Fibroblast of villous mesenchyme (primary cell): Measurements from ENCODE around the gene GSG1L. TPM values are rescaled to one million over a fixed set of nuclear protein-coding genes. Genes with fewer than 3 reads are reported as not detected.

Source experiments
- DNase-seq: peaks from one replicate; pipeline ENCODE4 v3.0.0-alpha.2; 2010; ENCODE audit warnings: low read depth
- H3K4me3 ChIP-seq: 2 replicates; pipeline ENCODE4 v1.5.1; 2011; ENCODE audit warnings: low read depth, mild to moderate bottlenecking, low read length
- CTCF ChIP-seq: IDR thresholded peaks from 2 replicates; pipeline ENCODE4 v1.5.1; 2012; ENCODE audit warnings: low read depth, mild to moderate bottlenecking, low read length; ENCODE audit not compliant: insufficient read depth
- total RNA-seq: library from RNA; depleted of rRNA; stranded (reverse); fragments of >200 nt; gene quantifications from 2 replicates; pipeline ENCODE4 v1.2.3, GENCODE V29; 2012

The GSG1L gene
- total RNA-seq, 1 donor: not detected

DNA sequence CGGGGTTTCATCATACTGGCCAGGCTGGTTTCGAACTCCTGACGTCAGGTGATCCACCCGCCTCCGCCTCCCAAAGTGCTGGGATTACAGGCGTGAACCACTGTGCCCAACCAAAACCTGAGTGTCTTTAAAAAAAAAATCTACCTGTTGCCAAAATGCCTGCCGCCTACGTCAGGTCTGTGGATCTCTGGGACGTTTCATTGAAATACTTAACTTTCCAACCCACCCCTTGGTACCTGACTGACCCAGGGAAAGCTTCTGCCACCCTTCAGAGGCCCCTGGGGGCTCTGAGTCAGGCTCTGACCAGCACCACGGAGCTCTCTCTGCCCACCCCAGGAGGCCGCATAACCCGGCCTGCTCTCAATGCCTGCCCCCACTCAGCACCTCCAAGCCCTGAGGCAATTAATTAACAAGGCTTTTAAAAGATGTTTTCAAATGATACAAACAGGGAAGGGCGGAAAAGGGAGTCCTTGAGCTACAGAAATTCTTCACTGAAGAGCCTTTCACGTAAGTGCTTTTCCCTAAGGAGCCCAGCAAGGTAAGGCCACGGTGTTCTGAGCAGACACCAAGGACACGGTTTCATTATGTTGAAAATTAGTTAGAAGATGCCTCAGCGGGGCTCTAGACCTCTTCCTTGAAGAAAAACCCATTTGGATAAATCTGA, 29.3 kb upstream of the GSG1L start:
- TF ChIP-seq CTCF: no peak
- DNase-seq: no peak
- no peak overlapping the region for H3K4me3 ChIP-seq

DNA sequence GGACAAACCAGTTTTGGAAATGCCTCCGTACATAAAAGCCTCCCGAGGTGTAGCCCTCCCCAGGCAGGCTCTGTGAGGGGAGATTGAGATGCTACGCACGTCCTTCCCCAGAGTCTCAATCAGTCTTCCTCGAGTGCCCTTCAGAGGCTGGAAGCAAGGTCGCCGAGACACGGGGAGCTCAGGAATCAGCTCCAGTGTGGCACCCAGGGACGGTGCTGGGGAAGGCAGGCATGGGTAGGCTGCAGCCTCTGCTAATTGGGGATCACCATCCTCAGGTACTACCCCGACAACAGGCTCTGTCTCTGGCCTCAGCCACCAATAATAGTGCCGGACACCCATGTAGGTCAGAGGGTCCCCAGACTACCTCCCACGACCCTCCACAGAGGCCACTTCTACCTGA, 28.1 kb upstream of the GSG1L start:
- no peak overlapping the region for H3K4me3 ChIP-seq
- no peak for TF ChIP-seq CTCF
- DNase-seq: no peak

DNA sequence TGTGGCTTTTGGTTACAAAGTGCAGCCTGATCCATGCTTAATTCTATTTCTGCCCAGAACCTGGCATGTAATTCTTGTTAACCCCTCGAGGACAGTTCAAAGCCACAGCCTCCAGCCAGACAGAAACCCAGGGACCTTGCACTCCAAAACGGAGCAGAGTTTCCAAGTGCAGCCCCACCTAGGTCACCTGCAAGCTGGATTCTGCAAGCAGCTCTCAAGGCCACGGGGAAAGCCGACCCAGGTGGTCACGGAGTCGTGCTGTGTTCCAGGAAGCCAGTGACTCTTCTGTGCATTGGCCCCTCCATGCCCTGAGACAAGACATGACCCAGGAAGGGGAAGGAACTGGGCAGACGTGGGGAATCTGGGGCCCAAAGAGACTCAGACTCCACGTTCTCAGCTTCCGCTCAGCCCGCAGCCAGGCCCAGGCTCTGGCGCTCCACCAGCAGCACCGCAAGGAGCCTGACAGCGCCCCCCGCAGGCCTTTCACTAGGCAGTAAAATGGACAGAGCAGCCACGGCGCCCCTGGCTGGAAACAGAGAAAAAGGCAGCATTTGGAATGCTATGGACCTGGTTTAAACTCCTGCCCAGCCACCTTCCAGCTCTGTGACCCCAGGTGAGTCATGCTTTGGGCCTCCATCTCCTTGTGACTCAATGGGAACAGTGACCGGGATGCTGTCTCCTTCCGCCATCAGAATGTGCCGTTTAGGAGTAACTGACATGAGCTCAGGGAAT, 27.3 kb upstream of the GSG1L start:
- no peak for DNase-seq
- peak; percentile 12 for TF ChIP-seq CTCF

GRCh38 chr16:28089992-28090365, 26.5 kb upstream of the GSG1L start:
- H3K4me3 ChIP-seq: no peak overlapping the region
- TF ChIP-seq CTCF: no peak
- DNase-seq: no peak

More for the DNA sequence above, 27.3 kb upstream of the GSG1L start:
- no peak overlapping the region for H3K4me3 ChIP-seq

DNA sequence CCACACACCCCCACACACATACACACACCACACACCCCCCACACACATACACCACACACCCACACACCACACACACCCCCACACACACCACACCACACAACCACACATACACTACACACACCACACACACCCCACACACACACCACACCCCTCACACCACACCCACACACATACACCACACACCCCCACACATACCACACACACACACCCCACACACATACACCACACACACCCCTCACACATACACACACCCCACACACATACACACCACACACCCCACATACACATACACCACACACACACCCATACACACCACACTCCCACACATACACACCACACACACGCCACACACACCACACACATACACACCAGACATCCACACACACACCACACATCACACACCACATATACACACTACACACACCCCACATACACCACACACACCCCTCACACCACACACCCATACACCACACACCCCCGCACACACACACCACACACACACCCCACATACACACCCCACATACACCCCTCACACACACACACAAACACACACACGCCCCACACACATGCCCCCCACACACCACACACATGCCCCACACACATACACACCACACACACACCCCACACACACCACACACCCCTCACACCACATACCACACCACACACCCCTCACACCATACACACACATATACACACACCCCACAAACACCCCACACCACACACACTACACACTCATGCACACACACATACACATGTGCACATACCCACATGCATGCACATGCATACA, 25.9 kb upstream of the GSG1L start:
- TF ChIP-seq CTCF: no peak
- no peak overlapping the region for H3K4me3 ChIP-seq

DNA sequence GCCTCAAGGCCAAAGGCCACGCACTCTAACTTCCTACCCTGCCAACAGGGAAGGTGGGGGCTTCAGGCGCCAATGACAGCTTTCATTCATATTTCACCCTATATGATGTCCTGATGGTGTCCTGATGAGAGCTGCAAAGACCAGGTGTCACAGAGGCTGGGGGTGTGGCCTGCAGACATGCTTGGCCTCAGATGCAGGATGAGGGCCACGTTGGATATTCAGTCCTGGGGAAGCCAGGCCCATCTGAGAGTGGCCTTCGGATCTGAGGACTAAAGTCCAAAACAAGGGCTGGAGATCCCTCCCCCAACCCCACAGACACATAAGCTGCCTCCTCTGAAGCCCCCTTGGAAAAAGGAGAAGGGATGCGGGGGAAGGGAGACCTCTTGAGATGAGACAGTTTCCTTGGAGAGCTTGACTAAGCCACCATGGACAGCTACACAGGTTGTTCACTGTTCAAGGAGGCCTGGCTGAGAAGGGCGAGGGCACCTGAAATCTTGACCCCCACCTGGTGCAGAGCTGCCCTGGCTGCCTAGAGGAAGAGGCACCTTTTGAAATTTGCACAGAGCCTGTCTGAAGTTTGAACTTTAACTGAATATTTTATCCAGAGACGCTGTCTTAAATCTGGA, 24.3 kb upstream of the GSG1L start:
- H3K4me3 ChIP-seq: no peak overlapping the region
- no peak for DNase-seq
- TF ChIP-seq CTCF: no peak

More for the DNA sequence above, 25.9 kb upstream of the GSG1L start:
- DNase-seq: no peak
